Thoracic aorta (tissue), 2 donors: Measurements from ENCODE around the gene RPL27A. TPM values are rescaled to one million over a fixed set of nuclear protein-coding genes. Genes with fewer than 3 reads are reported as not detected.
A peak's percentile ranks its signal among the peaks of the same experiment; 100 is the strongest.

Experiments used
- ATAC-seq: fragments of 150-250 bp; one replicate; pipeline ENCODE4 v1.8.0; 2017; ENCODE audit warnings: low read depth; ENCODE audit not compliant: insufficient number of reproducible peaks, low FRiP score
- DNase-seq: peaks from one replicate; pipeline ENCODE4 v3.0.0-alpha.2; 2020; ENCODE audit warnings: low spot score
- H3K27ac ChIP-seq, 2 donors: fragments of 200-600 bp; sonication (generic); 1 replicate in 1 of 2; 2 replicates in 1 of 2; pipeline ENCODE4 v1.5.1; 2016; ENCODE audit warnings: mild to moderate bottlenecking in 2 of 2, moderate library complexity in 2 of 2
- H3K27me3 ChIP-seq: fragments of 200-600 bp; sonication (generic); replicated peaks from 2 replicates; pipeline ENCODE4 v1.6.0; 2016; ENCODE audit warnings: mild to moderate bottlenecking; ENCODE audit not compliant: insufficient read depth
- H3K36me3 ChIP-seq: fragments of 200-600 bp; sonication (generic); one replicate; pipeline ENCODE4 v1.5.1; 2016
- H3K4me1 ChIP-seq, 2 donors: fragments of 200-600 bp; sonication (generic); 1 replicate in 1 of 2; 2 replicates in 1 of 2; pipeline versions ENCODE4 v1.5.1 to v1.6.0; 2016; ENCODE audit warnings: low read depth in 2 of 2, mild to moderate bottlenecking in 1 of 2; ENCODE audit not compliant: control insufficient read depth in 1 of 2
- H3K4me3 ChIP-seq: fragments of 200-600 bp; sonication (generic); 2 replicates; pipeline ENCODE4 v1.5.1; 2016; ENCODE audit warnings: mild to moderate bottlenecking
- H3K9me3 ChIP-seq: fragments of 200-600 bp; sonication (generic); 2 replicates; pipeline ENCODE4 v1.5.1; 2016
- total RNA-seq, 2 donors: library from RNA; depleted of rRNA; stranded (reverse); fragments of >200 nt; gene quantifications; one replicate each; pipeline versions ENCODE4 v1.1.0 to v1.2.3, GENCODE V29; 2016
- TF ChIP-seq, protein P1 (sequence below): fragments of 200-600 bp; sonication (generic); IDR thresholded peaks from one replicate; pipeline ENCODE4 v1.5.1; 2019; ENCODE audit warnings: antibody characterized with exemption

Gene RPL27A
- total RNA-seq, 2 donors from 2014 or later: 537 to 617 TPM

GRCh38 chr11:8720352-8720751 is 37.8 kb downstream of the RPL27A start:
- TF ChIP-seq, protein P1, sequence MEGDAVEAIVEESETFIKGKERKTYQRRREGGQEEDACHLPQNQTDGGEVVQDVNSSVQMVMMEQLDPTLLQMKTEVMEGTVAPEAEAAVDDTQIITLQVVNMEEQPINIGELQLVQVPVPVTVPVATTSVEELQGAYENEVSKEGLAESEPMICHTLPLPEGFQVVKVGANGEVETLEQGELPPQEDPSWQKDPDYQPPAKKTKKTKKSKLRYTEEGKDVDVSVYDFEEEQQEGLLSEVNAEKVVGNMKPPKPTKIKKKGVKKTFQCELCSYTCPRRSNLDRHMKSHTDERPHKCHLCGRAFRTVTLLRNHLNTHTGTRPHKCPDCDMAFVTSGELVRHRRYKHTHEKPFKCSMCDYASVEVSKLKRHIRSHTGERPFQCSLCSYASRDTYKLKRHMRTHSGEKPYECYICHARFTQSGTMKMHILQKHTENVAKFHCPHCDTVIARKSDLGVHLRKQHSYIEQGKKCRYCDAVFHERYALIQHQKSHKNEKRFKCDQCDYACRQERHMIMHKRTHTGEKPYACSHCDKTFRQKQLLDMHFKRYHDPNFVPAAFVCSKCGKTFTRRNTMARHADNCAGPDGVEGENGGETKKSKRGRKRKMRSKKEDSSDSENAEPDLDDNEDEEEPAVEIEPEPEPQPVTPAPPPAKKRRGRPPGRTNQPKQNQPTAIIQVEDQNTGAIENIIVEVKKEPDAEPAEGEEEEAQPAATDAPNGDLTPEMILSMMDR: no peak
- Histone ChIP-seq H3K27ac (peak overlapping the region; percentile 93 to 94), H3K36me3 (no peaks in the 10 kb centered on the region), H3K9me3 (no peaks in the 10 kb centered on the region), H3K27me3 (no peaks in the 10 kb centered on the region), H3K4me3 (no peak overlapping the region), H3K4me1 (peaks cover 53 to 74% of the 10 kb centered on the region in 2 donors)
- ATAC-seq (no peak), DNase-seq (no peak)

DNA sequence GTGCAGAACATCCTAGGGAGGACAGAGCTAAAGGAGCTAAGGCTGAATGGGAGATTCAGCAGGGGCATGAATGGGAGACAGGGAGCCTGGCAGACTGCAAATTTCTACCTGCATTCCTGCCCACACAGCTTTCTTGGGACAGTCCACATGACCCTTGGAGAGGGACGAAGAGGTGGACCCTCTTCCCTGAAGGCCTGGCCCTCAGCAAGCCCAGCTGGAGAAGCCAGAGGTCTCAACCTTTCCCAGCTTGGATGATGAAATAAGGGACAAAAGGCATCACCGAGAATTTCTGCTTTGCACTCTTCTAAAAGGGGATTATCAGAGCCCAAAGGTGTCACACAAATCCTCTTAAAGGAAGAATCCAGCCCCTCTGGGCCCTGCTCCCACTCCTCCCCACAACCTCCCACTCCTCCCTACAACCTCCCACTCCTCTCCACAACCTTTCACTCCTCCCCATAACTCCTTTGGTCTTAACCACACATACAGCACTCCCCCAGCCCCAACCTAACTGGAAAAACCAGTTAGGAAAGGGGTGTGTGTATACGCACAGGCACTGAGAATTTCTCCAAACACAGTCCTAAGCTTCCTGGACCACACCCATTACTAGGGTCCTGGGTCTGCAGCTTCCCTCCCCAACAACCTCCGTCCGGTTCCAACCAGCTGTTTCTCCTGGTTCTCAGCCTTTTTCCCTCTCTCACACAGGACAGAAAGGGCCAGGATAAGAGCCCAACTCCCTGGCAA is 38.4 kb downstream of the RPL27A start:
- ATAC-seq (no peak), DNase-seq (no peak)
- no peaks in the 10 kb centered on the region for H3K36me3 ChIP-seq
- TF ChIP-seq, protein P1: no peak
- H3K4me3 ChIP-seq: no peak overlapping the region
- no peaks in the 10 kb centered on the region for H3K9me3 ChIP-seq
- peak overlapping the region; percentile 93 to 94 for H3K27ac ChIP-seq
- H3K27me3 ChIP-seq: no peaks in the 10 kb centered on the region
- peaks cover 52 to 72% of the 10 kb centered on the region in 2 donors for H3K4me1 ChIP-seq

- ATAC-seq (no peak), DNase-seq (no peak)
- Histone ChIP-seq H3K4me1 (peaks cover 50 to 72% of the 10 kb centered on the region in 2 donors), H3K27me3 (no peaks in the 10 kb centered on the region), H3K27ac (peak overlapping the region; percentile 60 to 94), H3K9me3 (no peaks in the 10 kb centered on the region), H3K36me3 (no peaks in the 10 kb centered on the region), H3K4me3 (no peak overlapping the region)
- TF ChIP-seq, protein P1: no peak
These were observed 39.3 kb downstream of the RPL27A start for GRCh38 chr11:8721609-8722500.

DNA sequence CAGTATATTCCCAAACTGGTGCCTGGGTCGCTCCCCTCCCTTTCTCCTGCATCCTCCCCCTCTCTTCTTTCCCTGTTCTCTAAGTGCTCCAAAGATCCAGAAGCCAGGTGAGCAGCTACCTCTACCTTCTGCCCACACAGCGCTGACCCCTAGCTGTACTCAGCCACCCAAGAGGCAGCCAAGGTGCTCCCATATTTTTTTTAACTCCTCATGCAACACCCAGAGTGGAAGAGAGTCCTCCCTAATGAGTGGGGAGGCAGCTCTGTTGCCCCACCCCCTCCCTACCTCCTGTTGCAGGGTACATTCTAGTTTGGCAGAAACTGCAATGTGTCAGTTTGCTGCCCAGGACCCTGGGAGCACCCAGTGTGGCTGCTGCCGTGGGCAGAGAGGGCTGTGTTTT is 40.2 kb downstream of the RPL27A start:
- Histone ChIP-seq H3K4me3 (no peak overlapping the region), H3K27me3 (no peaks in the 10 kb centered on the region), H3K9me3 (no peaks in the 10 kb centered on the region), H3K27ac (peak overlapping the region in 1 of 2 donors; percentile 94), H3K4me1 (peaks cover 48 to 72% of the 10 kb centered on the region in 2 donors), H3K36me3 (no peaks in the 10 kb centered on the region)
- ATAC-seq (no peak), DNase-seq (no peak)
- TF ChIP-seq, protein P1: no peak

- no peak for DNase-seq
- TF ChIP-seq, protein P1: no peak
- H3K27ac ChIP-seq: no peak overlapping the region
- no peak for ATAC-seq
- H3K36me3 ChIP-seq: no peaks in the 10 kb centered on the region
- H3K9me3 ChIP-seq: no peaks in the 10 kb centered on the region
- H3K4me1 ChIP-seq: peaks cover 42 to 72% of the 10 kb centered on the region in 2 donors
- no peaks in the 10 kb centered on the region for H3K27me3 ChIP-seq
- H3K4me3 ChIP-seq: no peak overlapping the region
These were observed 41.1 kb downstream of the RPL27A start for GRCh38 chr11:8723711-8724110.
